DOHH2 (cell line): ENCODE results near the gene PNMA8C.

Source experiments
- H3F3A ChIP-seq: fragments of 200-600 bp; sonication (generic), shearing (Covaris generic); 2 replicates; pipeline ENCODE4 v1.6.0; 2016; ENCODE audit warnings: antibody characterized with exemption, mild to moderate bottlenecking; ENCODE audit not compliant: control insufficient read depth, insufficient read depth
- H3K27ac ChIP-seq: fragments of 200-600 bp; sonication (generic); 2 replicates; pipeline ENCODE4 v1.5.1; 2014; ENCODE audit warnings: low read depth, mild to moderate bottlenecking, low read length, moderate library complexity
- H3K27me3 ChIP-seq: fragments of 200-600 bp; sonication (generic); 2 replicates; pipeline ENCODE4 v1.6.1; 2014; ENCODE audit warnings: mild to moderate bottlenecking, low read length, mixed read lengths; ENCODE audit not compliant: control insufficient read depth
- H3K36me3 ChIP-seq: fragments of 200-600 bp; sonication (generic); 2 replicates; pipeline ENCODE4 v1.6.1; 2014; ENCODE audit warnings: mild to moderate bottlenecking, low read length, moderate library complexity, mixed read lengths; ENCODE audit not compliant: control insufficient read depth
- H3K4me1 ChIP-seq: fragments of 200-600 bp; sonication (generic); 2 replicates; pipeline ENCODE4 v1.6.1; 2014; ENCODE audit warnings: mild to moderate bottlenecking, low read length, mixed read lengths; ENCODE audit not compliant: control insufficient read depth
- H3K4me2 ChIP-seq: fragments of 200-600 bp; sonication (generic); 2 replicates; pipeline ENCODE4 v1.6.0; 2014; ENCODE audit warnings: mild to moderate bottlenecking, low read length, moderate library complexity
- H3K4me3 ChIP-seq: fragments of 200-600 bp; sonication (generic); 2 replicates; pipeline ENCODE4 v1.5.1; 2014; ENCODE audit warnings: mild to moderate bottlenecking, low read length, mixed read lengths
- H3K79me2 ChIP-seq: fragments of 200-600 bp; sonication (generic); 2 replicates; pipeline ENCODE4 v1.6.1; 2014; ENCODE audit warnings: mild to moderate bottlenecking, low read length, mixed read lengths; ENCODE audit not compliant: control insufficient read depth
- H3K9me2 ChIP-seq: fragments of 200-600 bp; sonication (generic); replicated peaks from 2 replicates; pipeline ENCODE4 v1.6.1; 2014; ENCODE audit warnings: mild to moderate bottlenecking, low read length, mixed read lengths; ENCODE audit not compliant: control insufficient read depth
- H3K9me3 ChIP-seq: fragments of 200-600 bp; sonication (generic); 2 replicates; pipeline ENCODE4 v1.6.1; 2014; ENCODE audit warnings: antibody characterized with exemption, low read length, mixed read lengths; ENCODE audit not compliant: control insufficient read depth, insufficient read depth
- H4K20me1 ChIP-seq: fragments of 200-600 bp; sonication (generic); 2 replicates; pipeline ENCODE4 v1.6.0; 2014; ENCODE audit warnings: low read depth, mild to moderate bottlenecking, antibody characterized with exemption, low read length, moderate library complexity; ENCODE audit not compliant: control insufficient read depth, insufficient read depth
- EZH2phosphoT487 ChIP-seq: fragments of 200-600 bp; sonication (generic); IDR thresholded peaks from 2 replicates; pipeline ENCODE4 v1.6.1; 2017; ENCODE audit warnings: borderline replicate concordance, mild to moderate bottlenecking, antibody characterized with exemption, low read length, moderate library complexity, mixed read lengths
- TF ChIP-seq, protein P1 (sequence below): fragments of 200-600 bp; sonication (generic); IDR thresholded peaks from one replicate; pipeline ENCODE4 v1.5.1; 2014; ENCODE audit warnings: antibody characterized with exemption, mild to moderate bottlenecking, low read depth, low read length; ENCODE audit not compliant: poor library complexity, severe bottlenecking

Gene PNMA8C

GRCh38 chr19:46470376-46470775 is 41.6 kb upstream of the PNMA8C start:
- H3K27ac ChIP-seq = no peak overlapping the region
- no peaks in the 10 kb centered on the region for H3K9me3 ChIP-seq
- no peak overlapping the region for H3K4me2 ChIP-seq
- no peak overlapping the region for H3K4me3 ChIP-seq
- no peaks in the 10 kb centered on the region for H3K36me3 ChIP-seq
- no peaks in the 10 kb centered on the region for H3F3A ChIP-seq
- H3K79me2 ChIP-seq = no peaks in the 10 kb centered on the region
- 0 out of 2 replicates have a peak, but pooled peaks cover 7% of the 10 kb centered on the region for H3K4me1 ChIP-seq
- no peaks in the 10 kb centered on the region for H3K9me2 ChIP-seq
- H3K27me3 ChIP-seq = peaks cover 21% of the 10 kb centered on the region
- no peak for TF ChIP-seq EZH2phosphoT487
- TF ChIP-seq, protein P1, sequence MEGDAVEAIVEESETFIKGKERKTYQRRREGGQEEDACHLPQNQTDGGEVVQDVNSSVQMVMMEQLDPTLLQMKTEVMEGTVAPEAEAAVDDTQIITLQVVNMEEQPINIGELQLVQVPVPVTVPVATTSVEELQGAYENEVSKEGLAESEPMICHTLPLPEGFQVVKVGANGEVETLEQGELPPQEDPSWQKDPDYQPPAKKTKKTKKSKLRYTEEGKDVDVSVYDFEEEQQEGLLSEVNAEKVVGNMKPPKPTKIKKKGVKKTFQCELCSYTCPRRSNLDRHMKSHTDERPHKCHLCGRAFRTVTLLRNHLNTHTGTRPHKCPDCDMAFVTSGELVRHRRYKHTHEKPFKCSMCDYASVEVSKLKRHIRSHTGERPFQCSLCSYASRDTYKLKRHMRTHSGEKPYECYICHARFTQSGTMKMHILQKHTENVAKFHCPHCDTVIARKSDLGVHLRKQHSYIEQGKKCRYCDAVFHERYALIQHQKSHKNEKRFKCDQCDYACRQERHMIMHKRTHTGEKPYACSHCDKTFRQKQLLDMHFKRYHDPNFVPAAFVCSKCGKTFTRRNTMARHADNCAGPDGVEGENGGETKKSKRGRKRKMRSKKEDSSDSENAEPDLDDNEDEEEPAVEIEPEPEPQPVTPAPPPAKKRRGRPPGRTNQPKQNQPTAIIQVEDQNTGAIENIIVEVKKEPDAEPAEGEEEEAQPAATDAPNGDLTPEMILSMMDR = no peak
- H4K20me1 ChIP-seq = no peaks in the 10 kb centered on the region

- Histone ChIP-seq H3K27ac (no peak overlapping the region), H3K27me3 (peaks cover 23% of the 10 kb centered on the region), H3K4me1 (0 out of 2 replicates have a peak, but pooled peaks cover 7% of the 10 kb centered on the region), H3K9me3 (no peaks in the 10 kb centered on the region), H3K4me3 (no peak overlapping the region), H4K20me1 (no peaks in the 10 kb centered on the region), H3K36me3 (no peaks in the 10 kb centered on the region), H3K4me2 (no peak overlapping the region), H3K9me2 (no peaks in the 10 kb centered on the region), H3F3A (no peaks in the 10 kb centered on the region), H3K79me2 (no peaks in the 10 kb centered on the region)
- TF ChIP-seq EZH2phosphoT487 = no peak
- TF ChIP-seq, protein P1 = no peak
Measured at GRCh38 chr19:46469541-46470185, 40.9 kb upstream of the PNMA8C start.

GRCh38 chr19:46466536-46467196 is 37.9 kb upstream of the PNMA8C start:
- Histone ChIP-seq H3K4me1 (0 out of 2 replicates have a peak, but pooled peaks cover 4% of the 10 kb centered on the region), H3K79me2 (no peaks in the 10 kb centered on the region), H3F3A (no peaks in the 10 kb centered on the region), H3K4me2 (no peak overlapping the region), H3K27ac (no peak overlapping the region), H3K9me3 (no peaks in the 10 kb centered on the region), H3K4me3 (no peak overlapping the region), H3K27me3 (peaks cover 18% of the 10 kb centered on the region), H3K36me3 (no peaks in the 10 kb centered on the region), H3K9me2 (no peaks in the 10 kb centered on the region), H4K20me1 (no peaks in the 10 kb centered on the region)
- TF ChIP-seq EZH2phosphoT487 = 0 out of 2 replicates have a peak, but pooled peaks have one; percentile 52
- TF ChIP-seq, protein P1 = no peak
